ENCODE measurements around the gene COL23A1.

GRCh38 chr5:178201221-178201926, 388.8 kb downstream of the COL23A1 start:
- no peak for TF ChIP-seq CTCF (conservative IDR thresholded peaks at IDR 0.05; ENCODE audit: low read depth, low read length)
- TF ChIP-seq EZH2phosphoT487 (IDR thresholded peaks at IDR 0.05; ENCODE audit: borderline replicate concordance, low read length): no peak
- TF ChIP-seq EZH2 (IDR thresholded peaks at IDR 0.05; ENCODE audit: low read length, unreplicated experiment): no peak

Measured in PC-3 (cell line).